GM19455 (cell line): ENCODE results near the gene MRPL21.
A peak's percentile ranks its signal among the peaks of the same experiment; 100 is the strongest.

ENCODE experiments used
- ATAC-seq: cut with Tn5 transposase; IDR thresholded peaks from one replicate; pipeline ENCODE4 v1.9.1; 2021; ENCODE audit not compliant: unreplicated experiment

The MRPL21 gene

GRCh38 chr11:68903288-68904247 lies at the start of gene MRPL21, which contains the start of gene IGHMBP2:
Gene MRPL21 (minus strand): TSS chr11:68903832. CDS start chr11:68903810, 22 bp downstream.
Gene IGHMBP2 (plus strand): TSS chr11:68903891. CDS start chr11:68903953, 62 bp downstream.
- ATAC-seq, result peak; percentile 85

- ATAC-seq, result no peak
Measured at GRCh38 chr11:68950762-68951161, 47.1 kb upstream of the MRPL21 start.

GRCh38 chr11:68950270-68950669 lies 46.6 kb upstream of the MRPL21 start:
- no peak for ATAC-seq

GRCh38 chr11:68948935-68949334 lies 45.3 kb upstream of the MRPL21 start:
- ATAC-seq, result no peak

- ATAC-seq, result no peak
Measured at GRCh38 chr11:68948496-68948895, 44.9 kb upstream of the MRPL21 start.

GRCh38 chr11:68947151-68947550 lies 43.5 kb upstream of the MRPL21 start:
- no peak for ATAC-seq

- no peak for ATAC-seq
Measured at GRCh38 chr11:68946416-68947090, 42.9 kb upstream of the MRPL21 start.

- ATAC-seq, result no peak
Measured at GRCh38 chr11:68942751-68943271, 39.2 kb upstream of the MRPL21 start.

- no peak for ATAC-seq
Measured at GRCh38 chr11:68942095-68942620, 38.5 kb upstream of the MRPL21 start.

- ATAC-seq, result no peak
Measured at GRCh38 chr11:68941324-68942094, 37.9 kb upstream of the MRPL21 start.

GRCh38 chr11:68940651-68941323 lies 37.2 kb upstream of the MRPL21 start:
- ATAC-seq, result no peak

- ATAC-seq, result no peak
Measured at GRCh38 chr11:68939583-68940555, 36.2 kb upstream of the MRPL21 start.

GRCh38 chr11:68938816-68939582 lies 35.4 kb upstream of the MRPL21 start:
- ATAC-seq, result no peak

- no peak for ATAC-seq
Measured at GRCh38 chr11:68938088-68938487, 34.5 kb upstream of the MRPL21 start.

GRCh38 chr11:68936676-68937620 lies 33.3 kb upstream of the MRPL21 start:
- ATAC-seq, result no peak

GRCh38 chr11:68936358-68936636 lies 32.7 kb upstream of the MRPL21 start:
- ATAC-seq, result no peak
